SK-N-MC (cell line): ENCODE data around the gene FARS2.

Experiments used
- EZH2 ChIP-seq: fragments of 200-600 bp; sonication (generic); IDR thresholded peaks from one replicate; pipeline ENCODE4 v1.6.1; 2017; ENCODE audit warnings: antibody characterized with exemption
- FOXP2 ChIP-seq: optimal IDR thresholded peaks from 2 replicates; pipeline ENCODE3; 2011; ENCODE audit warnings: mild to moderate bottlenecking, moderate library complexity; ENCODE audit not compliant: insufficient read depth; ENCODE audit errors: extremely low read length, control extremely low read depth
- POLR2AphosphoS5 ChIP-seq: IDR thresholded peaks from 2 replicates; pipeline ENCODE4 v1.6.1; 2012; ENCODE audit warnings: mild to moderate bottlenecking, low read depth, low read length, borderline replicate concordance

GRCh38 chr6:5531161-5531560, 269.8 kb downstream of the FARS2 start:
- no peak for TF ChIP-seq POLR2AphosphoS5
- no peak for TF ChIP-seq EZH2
- TF ChIP-seq FOXP2: no peak
